NCI-H1092 treated with DMSO at 0.1 percent for 48 hours (cell line): ENCODE measurements around the gene MED29.

Source experiments
- DNase-seq: peaks from one replicate; lab custom pipeline; 2025; lab: John Stamatoyannopoulos, UW

Gene MED29

DNA sequence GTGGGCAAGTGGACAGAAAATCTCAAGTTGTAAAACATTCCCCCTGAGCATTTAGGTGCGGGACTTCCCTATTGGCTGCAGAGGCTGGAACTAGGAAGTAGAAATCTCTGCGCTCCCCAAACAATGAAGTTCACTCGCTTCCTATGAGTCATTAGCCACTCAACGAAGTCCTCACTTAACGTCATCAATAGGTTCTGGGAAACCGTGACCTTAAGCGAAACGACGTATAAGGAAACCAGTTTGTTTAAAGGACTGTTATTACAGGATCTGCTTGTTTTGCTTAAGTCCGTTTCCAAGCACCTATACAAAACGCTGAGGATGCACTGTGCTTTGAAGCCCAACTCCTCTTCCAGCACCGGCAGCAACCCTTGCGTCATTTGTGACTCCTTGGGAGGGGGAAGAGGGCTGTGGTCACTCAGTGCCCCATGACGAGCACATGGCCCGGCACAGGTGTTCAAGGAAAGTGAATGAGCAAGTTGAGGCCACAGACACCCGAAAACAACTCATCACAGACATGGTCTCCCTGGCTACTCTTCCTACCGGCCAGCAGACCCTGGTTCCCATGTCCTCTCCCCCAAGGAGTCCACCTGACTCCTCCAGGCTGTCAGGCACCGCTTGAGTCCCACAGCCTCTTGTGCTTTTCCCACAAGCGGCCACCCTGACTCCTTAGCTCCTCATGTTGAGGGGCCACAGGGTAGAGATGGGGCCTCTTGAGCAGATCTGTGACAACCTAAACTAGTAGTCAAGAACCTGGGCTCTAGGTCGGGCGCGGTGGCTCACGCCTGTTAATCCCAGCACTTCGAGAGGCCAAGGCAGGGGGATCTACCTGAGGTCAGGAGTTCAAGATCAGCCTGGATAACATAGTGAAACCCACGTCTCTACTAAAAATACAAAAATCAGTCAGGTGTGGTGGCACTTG is 39.8 kb downstream of the MED29 start:
- no peak for DNase-seq

DNA sequence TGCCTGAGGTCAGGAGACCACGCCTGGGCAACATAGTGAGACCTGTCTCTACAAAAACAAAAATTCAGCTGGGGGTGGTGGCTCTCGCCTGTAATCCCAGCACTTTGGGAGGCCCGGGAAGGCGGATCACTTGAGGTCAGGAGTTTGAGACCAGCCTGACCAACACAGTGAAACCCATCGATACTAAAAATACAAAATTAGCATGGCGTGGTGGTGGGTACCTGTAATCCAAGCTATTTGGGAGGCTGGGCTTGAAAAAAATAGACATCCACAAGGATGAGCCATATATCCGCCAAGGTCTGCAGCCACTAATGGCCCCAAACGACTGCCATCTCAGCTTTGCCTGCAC is 41.5 kb downstream of the MED29 start:
- DNase-seq, result no peak

DNA sequence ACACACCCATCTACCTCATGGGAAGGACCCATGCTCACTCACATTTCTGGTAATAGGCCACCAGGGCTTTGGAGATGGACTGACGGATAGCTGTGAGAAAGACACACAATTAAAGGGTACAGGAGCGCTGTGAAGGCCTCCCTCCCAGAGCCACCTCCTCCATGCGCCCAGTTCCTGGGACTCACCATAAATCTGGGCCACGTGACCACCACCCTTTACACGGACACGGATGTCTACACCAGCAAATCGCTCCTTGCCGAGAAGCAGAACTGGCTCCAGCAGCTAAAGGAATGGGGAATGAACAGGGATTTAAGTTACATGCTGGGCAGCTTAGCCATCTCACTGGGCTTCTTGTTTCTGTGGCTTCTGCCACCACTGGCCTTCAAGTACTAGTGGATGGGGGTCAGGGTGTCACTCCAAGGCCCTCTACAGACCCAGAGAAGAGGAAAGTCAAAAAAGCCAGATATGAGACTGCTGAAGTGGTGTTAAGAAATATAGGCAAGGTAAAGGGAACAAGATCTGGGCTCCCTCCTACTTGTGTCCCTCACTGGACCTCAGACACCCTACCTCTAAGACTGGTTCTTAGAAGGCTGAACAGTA is 42.4 kb downstream of the MED29 start:
- DNase-seq, result no peak

DNA sequence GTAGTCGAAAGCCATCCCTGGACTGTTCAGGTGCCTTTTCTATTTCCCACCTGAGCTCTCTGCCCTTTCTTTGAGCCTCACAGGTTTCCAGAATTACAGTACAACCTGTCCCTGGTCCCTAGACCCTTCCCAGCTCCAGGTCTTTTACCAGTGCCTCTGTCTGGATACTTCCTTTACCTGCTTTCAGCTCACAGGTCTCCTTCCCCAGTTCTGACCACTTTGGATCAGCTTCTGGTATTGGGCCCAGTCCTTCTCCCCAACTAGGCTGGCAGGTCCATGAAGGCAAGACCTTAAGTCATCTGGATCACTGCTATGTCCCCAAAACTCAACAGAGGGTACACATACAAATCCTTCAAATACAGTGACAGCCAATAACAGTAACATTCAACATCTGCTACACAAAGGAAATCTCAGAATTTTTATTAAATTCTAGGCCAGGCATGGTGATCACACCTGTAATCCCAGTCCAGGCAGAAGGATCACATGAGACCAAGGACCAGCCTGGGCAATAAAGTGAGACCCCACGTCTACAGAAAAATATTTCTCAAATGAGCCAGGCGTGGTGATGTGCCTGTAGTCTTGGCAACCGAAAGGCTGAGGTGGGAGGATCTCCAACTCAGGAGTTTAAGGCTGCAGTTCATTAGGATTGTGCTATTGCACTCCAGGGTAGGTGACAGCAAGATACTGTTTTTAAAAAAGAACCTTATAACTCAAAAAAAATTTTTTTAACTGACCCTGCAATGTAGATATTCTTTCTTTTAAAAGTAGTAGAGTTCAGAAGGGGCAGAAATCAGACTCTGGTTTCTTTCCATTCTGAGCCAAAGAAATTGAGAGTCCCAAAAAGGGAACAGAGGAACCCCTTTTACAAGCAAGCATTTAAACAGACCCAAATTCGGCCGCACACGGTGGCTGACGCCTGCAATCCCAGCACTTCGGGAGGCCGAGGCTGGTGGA is 43.2 kb downstream of the MED29 start:
- DNase-seq, result no peak

DNA sequence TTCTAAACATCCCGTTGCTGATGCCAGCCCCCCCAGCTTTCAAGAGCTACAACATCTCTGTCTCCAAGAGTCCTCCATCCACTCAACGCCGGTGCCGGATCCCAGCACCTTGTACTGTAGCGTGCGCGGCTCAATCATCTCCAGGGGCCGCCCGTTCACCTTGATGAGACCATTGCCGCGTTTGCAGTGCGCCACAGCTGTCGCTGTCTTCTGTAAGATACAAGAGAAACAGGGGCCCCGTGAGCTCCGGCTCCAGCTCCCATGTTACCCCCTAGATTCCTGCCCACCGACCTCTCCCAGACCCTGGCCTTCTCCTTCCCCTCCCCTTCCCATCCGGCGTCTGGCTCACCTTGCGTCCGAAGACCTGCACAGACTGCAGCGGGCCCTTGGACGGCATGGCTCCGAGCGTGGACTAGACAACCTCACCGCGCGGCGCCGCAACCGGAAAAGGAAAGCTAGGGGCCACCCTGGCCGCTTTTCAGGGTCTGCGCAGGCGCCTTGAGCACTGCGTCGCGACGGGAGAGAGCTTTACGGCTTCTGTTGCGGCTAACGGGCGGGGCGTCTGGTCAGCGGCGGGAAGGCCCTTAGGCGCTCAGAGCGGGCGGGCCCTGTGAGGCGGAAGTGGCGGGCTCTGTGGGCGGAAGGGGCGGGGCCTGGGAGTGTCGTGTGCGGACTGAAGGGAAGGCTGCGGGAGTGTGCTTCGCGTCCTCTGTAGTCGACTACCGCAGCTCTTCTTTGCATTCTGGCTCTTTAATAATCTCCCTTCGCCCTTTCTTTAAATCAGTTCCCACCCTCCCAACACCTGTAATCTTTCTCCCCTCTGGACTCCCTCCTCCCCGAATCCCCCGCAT is 44.5 kb downstream of the MED29 start, which contains the start of gene RPS16:
Gene RPS16, minus strand, starts transcription at position 451 of the 851 bp plus-strand sequence. Its CDS starts 54 bp downstream, at position 397.
- peak; percentile 94 for DNase-seq

DNA sequence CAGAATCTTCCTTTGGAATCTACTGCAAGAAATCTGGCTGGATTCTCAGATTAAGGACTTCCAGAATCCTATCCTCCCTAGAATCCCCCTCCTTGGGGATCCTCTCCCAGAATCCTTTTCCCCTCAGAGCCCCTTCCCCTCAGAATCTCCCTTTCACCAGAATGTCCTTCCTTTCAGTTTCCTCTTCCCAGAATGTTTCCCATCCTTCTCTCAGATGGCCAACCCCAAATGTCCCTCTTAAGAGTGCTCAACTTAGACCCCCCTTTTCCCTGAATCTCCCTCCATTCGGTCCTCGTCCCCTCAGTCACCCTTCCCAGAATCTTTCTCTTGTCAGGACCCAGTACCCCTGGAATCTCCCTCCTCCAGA is 45.2 kb downstream of the MED29 start:
- DNase-seq, result no peak

GRCh38 chr19:39438270-39438934 is 47.2 kb downstream of the MED29 start:
- DNase-seq, result no peak

DNA sequence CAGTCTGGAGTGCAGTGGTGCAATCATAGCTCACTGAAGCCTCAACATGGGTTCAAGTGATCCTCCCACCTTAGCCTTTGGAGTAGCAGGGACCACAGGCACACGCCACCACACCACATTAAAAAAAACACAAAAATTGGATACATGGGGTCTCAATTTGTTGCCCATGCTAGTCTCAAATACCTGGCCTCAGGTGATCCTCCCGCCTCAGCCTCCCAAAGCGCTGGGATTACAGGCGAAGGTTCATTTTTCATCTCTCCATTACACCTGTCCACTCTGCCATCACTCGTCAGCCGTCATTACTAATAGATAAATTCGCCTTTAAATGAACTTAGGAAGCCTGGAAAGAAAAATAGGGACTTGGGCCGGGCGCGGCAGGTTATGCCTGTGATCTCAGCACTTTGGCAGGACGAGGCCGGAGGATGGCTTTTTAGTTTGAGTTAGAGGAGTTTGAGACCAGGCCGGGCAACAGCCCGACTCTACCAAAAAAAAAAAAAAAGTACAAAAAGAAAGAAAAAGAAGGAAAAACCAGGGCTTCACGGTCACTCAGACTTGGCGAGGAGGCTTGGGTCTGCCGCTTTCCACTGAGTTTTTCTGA is 53.5 kb downstream of the MED29 start:
- peak; percentile 24 for DNase-seq

GRCh38 chr19:39445196-39446111 is 54.3 kb downstream of the MED29 start, which contains the start of gene SUPT5H:
Gene SUPT5H, plus strand, starts transcription at chr19:39445582. Its CDS starts 309 bp downstream, at chr19:39445891.
- peak; percentile 91 for DNase-seq

DNA sequence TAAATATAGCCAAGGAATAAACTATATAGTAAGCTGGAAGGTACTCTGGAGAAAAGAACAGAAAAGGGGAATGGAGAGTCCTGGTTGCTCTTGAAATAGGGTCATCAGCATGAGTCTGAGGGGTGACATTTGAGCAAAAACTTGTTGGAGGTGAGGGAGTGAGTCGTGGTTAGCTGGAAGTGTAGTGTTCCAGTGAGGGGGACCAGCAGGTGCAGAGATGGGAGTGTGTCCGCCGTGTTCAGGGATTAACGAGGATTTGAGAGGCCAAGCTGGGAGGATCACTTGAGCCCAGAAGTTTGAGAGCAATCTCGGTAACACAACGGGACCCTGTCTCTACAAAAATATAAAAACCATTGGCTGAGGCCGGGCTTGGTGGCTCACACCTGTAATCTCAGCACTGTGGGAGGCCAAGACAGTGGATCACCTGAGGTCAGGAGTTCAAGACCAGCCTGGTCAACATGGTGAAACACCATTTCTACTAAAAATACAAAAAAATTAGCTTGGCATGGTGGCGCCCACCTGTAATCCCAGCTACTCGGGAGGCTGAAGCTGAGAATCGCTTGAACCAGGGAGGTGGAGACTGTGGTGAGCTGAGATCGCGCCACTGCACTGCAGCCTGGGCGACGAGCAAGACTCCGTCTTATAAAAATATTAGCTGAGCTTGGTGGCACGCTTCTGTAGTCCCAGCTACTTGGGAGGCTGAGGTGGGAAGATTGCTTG is 55.3 kb downstream of the MED29 start:
- DNase-seq, result no peak

DNA sequence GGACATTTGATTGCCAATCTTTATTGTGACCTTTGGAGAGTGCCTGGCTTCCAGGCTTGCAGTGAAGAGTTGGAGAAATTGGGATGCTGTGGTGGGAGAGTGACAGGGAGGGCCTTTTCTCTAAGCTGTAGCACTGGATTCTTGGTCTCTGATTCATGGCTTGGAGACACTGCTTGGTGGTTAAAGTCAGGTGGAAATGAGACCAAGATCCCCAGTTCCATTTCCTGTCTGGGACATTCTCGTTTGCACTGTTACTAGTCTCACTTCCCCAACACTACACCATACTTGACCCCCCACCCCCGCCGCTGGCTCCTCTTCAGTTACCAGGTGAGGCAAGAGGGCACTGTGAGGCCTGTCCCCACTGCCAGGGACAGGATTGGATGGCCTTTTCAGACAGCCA is 57.1 kb downstream of the MED29 start:
- no peak for DNase-seq

- no peak for DNase-seq
These were observed 58.1 kb downstream of the MED29 start for GRCh38 chr19:39449116-39449797.
